T-helper 22 cell (primary cell): ENCODE measurements around the gene POLR1D.

ENCODE experiments used
- DNase-seq: peaks from one replicate; pipeline ENCODE4 v3.0.0-alpha.2; 2020; ENCODE audit warnings: low read depth

Gene POLR1D, protein sequence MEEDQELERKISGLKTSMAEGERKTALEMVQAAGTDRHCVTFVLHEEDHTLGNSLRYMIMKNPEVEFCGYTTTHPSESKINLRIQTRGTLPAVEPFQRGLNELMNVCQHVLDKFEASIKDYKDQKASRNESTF

DNA sequence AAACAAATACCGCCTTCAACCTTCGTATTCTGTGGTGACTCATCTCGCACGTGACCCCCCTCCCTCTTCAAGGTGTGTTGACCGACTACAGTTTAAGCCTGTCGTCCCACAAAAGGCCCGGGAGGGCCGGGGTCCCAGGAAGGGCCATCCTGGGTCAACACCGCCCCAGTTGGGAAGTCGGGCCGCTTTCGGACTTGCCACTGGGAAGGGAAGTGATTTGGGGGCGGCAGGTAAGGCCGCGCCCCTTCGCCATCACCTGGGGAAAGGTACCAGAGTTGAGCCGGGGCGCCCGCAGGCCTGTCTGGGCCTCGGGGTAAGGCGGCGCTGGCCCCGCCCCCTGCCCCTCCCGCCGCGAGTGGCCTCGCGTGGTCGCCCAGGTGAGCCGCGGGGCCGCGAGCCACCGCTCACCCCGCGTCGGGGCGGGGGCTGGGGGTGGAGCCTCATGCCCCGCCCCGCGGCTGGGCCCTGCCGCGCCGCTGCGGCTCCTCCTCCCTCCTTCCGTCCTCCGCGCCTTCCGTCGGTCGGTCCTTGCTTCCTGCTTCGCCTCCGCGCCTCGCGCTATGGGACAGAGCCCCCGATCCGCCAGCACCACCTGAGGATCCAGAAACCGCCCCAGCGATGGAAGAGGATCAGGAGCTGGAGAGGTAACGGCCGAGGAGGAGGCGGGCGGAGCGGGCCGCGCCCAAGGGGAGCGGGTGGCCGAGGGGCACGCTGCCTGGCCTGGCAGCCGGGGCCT is at the start of gene POLR1D:
POLR1D (plus strand) TSS at position 527 of the 736 bp plus-strand sequence; CDS start at position 619, 92 bp downstream.
- peak; percentile 80 for DNase-seq

DNA sequence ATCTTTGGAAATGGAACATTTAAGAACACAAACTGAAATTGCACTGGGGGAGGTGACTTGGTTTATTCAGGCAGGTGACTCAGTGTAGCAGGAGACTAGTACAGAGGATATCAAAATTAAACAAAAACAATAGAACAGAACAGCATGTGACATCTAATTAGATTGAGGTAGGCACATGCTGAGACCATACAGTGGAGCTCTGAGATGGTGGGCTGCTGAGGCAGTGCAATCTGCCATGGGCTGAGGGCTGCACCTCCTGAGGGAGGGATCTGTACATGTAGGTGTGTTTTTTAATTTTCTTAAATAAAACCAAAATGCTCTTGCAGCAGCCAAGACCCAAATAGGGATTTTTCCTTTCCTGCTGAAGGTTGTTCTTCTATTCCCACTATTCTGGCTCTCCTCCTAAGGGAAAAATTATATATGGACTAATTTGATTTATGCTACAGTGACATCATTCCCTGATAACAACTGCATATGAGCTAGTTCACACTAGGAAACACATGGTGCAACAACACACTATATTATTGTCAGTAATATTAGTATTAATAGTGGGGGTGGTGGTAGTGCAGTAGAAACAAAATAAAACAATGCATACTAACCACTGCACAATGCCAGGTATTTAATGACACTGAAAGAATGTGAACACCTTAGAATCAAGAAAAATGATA is 49.3 kb upstream of the POLR1D start:
- DNase-seq = no peak

DNA sequence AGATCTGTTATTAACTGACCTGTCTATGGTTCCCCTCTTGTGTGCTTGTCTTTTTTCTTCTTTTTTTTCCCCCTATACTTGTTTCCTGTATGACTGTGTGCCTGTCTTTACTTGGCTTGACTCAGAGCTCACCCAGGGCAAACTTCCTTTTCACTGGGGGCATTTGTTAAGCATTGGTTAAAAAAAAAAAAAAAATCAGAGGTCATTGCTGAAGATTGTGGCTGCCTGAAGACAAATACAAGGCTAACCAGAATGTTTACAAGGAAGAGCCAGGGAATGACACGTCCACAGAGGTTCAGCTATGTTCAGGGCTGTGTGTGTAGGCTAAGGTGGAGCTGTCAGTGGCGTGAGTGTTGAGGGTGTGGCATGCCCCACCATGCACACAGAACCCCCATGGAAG is 48.4 kb upstream of the POLR1D start:
- no peak for DNase-seq

DNA sequence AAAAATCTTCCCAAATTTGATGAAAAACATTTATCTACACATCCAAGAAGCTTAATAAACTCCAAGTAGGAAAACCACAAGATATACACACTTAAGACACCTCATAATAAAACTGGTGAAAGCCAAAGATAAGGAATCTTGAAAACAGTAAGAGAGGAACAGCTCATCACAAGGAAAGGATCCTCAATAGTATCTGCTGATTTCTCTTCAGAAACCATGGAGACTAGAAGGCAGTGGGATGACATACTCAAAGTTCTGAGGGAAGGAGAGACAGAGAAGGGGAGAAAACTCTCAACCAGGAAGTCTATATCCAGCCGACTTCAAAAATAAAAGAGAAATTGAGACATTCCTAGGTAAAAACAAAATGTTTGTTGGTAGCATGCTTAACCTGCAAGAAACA is 47.0 kb upstream of the POLR1D start:
- no peak for DNase-seq

DNA sequence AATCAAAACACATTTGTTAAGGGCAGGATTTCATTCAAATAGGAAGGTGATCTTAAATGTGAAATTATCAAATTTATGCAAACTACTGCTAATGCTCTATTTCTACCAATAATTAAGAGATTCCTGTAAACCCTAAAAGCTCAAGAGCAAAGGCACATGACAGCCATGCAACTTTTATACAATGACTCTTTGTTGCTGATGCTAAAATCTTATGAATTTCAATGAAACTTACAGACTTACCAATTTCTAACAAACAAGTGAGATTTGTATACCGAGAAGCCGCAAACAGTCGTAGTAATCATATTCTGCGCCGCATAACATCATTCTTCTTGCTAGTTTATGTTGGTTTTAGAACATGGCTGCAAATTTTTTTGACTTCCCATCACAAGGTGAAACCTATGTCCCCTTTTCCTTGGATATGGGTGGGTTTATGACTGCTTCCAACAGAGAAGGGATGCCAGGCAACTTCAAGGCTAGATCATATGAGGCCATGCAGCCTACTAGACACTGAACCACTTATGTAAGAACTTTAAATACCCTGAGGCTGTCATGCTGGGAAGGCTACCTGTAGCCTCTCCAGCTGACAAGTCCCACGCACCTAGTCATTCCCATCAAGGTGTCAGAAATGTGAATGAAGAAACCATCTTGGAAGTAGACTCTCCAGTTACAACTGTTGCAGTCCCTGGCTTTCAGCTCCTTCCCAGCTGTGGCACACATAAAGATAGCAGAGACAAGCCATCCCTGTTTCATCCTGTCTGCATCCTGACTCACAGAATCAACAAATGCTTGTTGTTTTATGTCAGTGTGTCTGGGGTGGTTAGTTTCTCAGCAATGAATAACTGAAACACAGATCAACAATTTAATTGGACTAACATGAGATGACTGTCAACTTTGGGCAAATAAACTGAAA is 43.3 kb upstream of the POLR1D start:
- DNase-seq = no peak

DNA sequence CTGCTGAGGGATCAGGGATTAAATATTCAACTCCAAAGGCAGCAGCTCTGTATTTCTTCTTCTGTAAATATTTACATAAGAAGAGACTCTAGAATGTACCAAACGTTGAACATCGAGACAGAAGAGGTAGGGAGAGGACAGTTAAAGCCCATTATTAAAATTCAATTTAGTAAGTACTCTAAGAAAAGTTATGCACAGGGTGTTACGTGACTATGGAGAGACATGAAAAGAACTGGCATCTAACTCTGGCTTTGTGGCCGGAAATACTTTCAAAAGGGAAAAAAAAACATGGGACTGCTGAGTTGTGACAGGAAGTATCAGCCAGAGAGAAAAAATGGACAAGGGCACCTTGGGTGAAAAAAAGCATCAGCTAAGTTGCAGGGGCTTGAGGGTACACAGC is 38.0 kb upstream of the POLR1D start:
- DNase-seq = no peak

DNA sequence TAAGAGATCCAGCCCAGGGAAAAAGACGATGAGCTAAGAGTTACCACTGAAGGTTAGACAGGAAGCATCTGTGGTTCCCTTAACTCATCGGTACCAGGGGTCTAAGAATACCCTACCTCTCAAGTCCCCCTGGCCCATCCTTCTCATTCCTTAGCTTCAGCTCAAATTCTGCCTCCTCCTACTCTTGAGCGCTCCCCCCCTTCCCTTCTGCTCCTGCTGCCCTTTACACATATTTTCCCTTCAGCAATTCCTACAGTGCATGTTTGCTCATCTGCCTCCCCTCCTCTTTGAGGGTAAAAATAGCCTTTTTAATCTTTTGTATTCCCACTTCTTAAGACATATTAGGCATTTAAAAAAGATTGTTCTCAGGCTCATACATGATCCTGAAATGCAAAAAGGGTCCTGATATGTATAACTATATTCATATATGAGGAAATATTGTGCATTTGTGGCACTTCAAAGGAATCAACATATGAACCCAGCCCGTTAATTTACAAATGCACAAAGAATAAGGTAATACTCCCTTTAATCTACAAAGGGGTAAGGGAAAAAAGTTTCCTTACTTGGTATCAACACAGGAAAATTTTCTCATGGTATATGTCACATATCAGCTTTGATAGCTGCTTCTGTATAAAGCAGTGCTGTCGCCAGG is 34.5 kb upstream of the POLR1D start:
- DNase-seq = no peak

DNA sequence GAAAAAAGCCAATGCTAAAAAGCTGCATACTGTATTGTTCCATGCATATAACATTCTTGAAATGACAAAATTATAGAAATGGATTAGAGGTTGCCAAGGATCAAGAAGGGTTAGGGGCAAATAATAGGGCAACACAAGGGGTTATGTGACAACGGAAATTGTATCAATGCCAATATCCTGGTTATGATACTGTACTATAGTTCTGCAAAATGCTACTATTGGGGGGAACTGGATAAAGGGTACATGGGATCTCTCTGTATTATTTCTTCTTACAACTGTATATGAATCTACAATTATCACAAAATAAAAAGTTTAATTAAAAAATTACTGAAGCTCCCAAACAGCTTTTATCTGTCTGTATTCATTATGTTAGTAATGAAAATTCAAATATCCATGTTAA is 33.3 kb upstream of the POLR1D start:
- DNase-seq = no peak

DNA sequence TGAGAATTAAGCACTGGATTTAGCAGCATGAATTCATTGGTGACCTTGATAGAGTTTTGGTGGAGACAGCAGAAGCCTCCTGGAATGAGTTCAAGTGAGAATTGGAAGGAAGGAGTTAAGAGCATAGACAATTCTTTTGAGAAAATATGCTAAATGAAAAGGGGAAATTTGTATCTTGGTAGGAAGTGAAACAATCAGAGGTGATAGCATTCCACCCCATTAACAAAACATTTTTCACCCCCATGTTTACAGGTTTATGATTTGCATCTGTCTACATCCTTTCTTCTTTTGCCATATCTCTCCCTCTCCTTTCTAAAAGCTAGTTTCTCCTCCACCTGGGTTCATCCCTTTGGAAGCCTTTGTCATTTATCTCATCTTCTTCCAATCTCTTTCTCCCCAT is 28.8 kb upstream of the POLR1D start:
- DNase-seq = no peak

DNA sequence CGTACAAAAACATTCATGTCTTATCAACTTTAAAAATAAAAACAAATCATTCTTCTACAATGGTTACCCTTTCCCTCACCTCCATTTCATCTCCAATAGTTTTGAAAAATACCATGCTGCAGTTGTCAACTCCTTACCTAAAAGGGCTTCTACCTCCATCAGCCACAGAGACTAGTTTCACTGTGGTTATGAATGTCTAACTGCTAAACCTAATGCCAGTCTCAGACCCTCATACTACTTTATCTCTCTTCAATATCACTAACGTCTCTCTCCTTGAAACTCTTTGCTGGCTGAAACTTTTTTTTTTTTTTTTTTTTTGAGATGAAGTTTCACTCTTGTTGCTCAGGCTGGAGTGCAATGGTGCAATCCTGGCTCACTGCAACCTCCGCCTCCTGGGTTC is 28.4 kb upstream of the POLR1D start:
- DNase-seq = no peak

DNA sequence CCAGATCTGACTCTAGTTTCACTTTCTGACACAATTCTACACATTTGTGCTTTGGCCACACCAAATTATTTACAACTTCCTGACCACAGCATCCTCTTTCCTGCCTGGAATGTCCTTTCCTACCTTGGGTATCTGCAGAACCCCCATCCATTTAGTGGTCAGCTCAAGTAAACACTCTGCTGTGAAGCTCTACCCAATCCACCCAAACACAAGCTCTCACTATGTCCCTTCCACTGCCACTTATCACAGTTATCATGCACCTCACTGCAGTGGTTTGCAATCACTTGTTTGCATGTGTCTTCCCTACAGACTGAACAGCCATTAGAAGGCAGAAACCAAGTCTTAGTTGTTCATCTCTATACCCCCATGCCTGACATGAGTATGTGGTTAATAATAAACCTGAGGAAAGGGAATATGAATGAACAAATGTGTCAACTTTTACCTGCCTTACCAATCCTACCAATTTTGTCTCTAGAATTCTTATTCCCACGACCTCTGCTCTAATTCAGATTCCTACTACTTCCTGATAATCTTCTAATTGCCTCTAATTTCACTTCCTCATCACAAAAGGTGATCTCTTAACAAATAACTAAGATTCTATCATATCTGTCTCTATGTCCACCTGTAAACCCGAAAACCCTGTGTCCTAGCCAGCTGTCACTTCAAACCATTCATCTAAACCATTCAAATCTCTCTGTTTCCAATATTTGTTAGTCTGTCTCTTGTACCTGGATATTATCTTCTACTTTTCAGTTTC is 26.5 kb upstream of the POLR1D start:
- DNase-seq = no peak

DNA sequence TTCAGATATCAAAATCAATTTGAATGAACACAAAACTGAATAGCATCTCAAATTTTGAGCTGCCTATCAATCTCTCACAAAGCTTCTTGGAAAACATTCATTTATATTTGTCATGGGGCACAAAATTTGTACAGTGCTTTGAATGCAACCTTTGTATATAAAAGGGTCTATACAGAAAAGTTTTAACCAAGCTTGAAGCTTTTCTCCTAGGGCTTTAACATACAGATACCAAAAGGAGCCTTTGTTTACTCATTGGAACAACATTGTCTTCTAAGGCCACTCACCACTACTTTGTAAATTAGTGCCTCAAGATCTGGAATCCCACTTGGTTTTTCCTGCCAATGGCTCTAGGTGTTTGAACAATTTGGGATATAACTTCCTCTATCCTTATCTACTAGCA is 22.6 kb upstream of the POLR1D start:
- DNase-seq = no peak

DNA sequence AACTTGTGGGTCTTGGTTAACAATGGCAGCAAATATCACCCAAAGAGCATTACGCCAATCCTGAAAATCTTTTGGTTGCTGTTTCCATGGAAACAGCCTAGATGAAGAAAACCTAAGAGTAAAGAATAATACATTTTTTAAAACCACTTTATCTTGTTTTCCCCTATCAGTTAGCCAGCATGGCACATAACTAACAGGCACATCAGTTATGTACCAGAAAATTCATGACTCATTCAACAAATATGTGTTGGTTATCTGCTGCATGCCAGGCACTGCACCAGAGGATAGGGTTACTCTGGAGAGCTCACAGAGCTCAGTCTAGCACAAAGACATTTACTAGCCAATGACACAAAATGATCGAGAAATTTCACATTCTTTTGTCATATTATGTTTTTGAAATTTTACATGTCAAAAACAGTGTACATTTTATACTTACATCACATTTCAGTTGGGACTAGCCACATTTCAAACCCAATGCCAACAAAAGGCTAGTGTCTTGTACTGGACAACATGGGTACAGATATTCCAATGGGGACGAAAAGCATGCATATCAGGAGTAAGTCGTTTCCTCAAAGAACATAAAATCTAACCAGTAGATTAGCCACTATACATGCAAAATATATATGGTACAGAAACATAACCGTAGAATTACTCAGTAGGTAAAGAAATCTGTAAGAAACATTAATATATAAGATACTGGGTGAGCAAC is 21.7 kb upstream of the POLR1D start:
- no peak for DNase-seq

DNA sequence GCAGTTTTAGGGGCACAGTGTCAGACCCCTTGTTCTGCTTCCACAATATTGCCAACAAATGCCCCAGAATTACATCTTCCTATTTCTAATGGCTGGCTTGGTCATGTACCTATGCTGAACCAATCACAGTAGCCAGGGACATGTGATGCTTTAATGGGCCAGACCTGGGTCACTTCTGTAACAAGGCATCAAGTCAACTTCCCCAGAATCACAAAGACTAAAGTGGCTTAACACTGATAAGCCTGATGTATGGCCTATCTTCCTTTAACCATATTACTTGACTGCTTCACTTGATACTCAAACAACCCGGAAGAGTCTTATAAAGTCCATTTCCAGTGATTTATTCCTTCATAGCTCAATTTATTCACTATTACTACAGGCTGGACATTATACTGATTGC is 21.0 kb upstream of the POLR1D start:
- no peak for DNase-seq

DNA sequence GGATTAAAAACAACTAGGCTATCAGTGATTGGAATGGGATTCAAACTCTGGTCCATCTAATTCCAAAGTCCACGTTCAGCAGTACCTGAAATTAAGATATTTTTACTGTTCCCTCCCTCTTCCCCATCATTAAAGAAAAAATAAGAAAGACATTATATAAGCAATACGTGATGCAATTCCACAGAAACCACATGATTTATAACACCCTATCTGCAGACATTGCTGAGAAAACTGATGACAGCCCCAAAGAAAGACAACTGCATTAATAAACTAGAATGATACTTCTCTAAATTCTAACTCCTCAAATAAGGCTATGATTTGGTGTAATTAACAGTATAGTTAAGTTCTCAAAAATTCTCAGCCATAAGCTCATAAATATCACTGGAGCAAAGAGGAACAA is 20.5 kb upstream of the POLR1D start:
- DNase-seq = no peak

DNA sequence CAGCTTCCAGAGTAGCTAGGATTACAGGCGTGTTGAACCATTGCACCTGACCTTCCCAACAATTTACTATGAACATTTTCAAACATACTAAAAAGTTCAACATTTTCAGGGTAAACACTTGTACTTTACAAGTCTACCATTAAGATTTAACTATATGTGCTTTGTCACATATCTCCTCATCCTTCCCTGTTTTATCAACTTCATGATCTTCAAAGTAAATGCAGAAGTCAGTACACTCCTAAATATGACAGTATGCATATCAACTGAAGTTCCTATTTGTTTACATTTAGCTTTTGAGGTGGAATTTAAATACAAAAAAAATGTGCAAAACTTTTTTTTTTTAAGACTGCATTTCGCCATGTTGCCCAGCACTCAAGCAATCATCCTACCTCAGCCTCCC is 19.9 kb upstream of the POLR1D start:
- no peak for DNase-seq

DNA sequence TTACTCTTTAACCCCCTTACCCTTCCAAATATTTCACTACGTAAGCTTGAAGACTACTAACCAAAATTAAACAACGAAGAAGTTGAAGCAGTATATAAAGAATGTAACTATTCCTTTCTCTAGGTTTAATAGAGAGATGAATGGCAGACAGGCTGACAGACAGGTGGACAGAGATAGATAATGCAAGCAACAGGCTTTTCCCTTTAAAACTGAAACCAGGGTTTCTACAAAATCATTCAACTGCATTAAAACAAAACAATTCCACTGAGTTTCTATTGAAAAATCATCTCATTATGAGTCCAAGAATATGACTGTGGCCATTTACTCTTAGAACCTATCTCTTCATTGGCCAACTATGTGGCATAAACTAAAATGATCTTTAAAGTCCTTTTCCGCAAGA is 16.6 kb upstream of the POLR1D start:
- no peak for DNase-seq

DNA sequence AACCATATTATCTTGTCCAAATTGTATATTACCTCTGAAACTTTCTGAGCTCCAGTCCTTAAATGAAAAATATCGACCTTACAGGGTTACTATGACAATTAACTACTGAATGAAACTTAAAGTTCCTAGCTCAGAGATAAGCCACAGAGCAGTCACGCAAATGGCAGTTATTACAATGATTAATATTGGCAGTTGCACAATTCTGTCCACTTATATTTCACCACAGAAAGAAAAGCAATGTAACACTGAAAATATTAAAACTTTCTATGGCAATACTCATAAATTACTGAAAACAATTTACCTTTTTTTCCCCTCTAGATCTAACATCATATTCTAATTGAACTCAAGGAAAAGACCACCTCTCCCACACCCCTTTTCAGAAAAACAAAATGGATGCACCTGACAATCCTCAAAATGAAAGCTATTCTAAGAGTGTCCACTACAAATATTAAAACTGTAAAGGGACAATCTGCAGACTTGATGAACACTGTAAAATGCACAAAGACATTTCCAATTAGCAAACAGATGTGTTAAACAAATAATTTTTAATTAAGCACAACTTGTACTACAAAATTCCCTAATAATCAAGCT is 16.0 kb upstream of the POLR1D start:
- no peak for DNase-seq

DNA sequence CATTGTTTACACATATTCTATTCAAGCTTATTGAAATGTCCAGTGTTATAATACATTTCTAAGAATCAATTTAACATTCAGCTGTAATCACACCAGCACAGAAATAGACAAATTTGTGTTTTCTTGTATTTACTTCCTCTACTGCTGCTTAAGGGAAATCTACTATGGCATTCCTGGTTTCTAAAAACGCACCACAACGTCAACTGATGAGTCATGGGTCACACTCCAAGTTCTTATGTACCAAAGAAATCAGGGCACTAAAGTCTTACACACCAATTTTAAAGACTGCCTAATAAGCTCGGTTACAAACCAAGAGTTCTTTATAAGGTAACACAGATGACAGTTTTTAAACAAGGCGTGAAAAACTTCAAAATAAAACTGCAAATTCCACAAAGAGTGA is 14.6 kb upstream of the POLR1D start:
- DNase-seq = no peak

DNA sequence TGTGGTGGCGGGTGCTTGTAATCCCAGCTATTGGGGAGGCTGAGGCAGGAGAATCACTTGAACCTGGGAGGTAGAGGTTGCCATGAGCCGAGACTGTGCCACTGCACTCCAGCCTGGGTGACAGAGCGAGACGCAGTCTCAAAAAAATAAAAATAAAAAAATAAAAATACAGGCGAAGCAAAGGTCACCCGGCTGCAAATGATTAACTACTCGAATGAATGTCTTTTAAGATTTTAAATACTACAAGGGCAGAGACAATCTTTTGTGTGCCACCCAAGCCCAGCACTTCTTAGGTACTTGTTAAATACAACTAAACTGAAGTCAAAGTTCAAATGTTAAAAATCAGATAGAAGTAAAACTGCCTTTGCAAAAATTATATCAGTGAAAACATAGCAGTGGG is 8.1 kb upstream of the POLR1D start:
- DNase-seq = no peak
